GM13976 (cell line): Measurements from ENCODE around the gene VAV1.
A peak's percentile ranks its signal among the peaks of the same experiment; 100 is the strongest.
"Not testable (repeated sequence)": the region's sequence is repeated elsewhere in the genome, so short reads cannot be mapped to it uniquely, and the experiment has no call there.

ENCODE experiments used
- DNase-seq: peaks from one replicate; pipeline ENCODE4 v3.0.0; 2012; ENCODE audit warnings: low spot score
- CTCF ChIP-seq: IDR thresholded peaks from 2 replicates; pipeline ENCODE4 v1.5.1; 2012; ENCODE audit warnings: borderline replicate concordance, mild to moderate bottlenecking; ENCODE audit not compliant: insufficient read depth; ENCODE audit errors: extremely low read depth, missing control alignments, control extremely low read depth
- in situ Hi-C: fragments of 300-500 bp; cut with MboI; formaldehyde crosslinking; loops from one replicate; pipeline ENCODE4 v1.12.0; 2022; ENCODE audit warnings: low sequenced_read_pairs, mixed read lengths, inconsistent platforms; ENCODE audit not compliant: unreplicated experiment

The VAV1 gene

GRCh38 chr19:6752256-6753177 lies 20.0 kb upstream of the VAV1 start:
- no peak for TF ChIP-seq CTCF
- in situ Hi-C loops, result no loop called here
- peak; percentile 14 for DNase-seq

GRCh38 chr19:6753178-6754031 lies 19.1 kb upstream of the VAV1 start:
- DNase-seq, result peak; percentile 94
- in situ Hi-C loops, result no loop called here
- peak; percentile 68 for TF ChIP-seq CTCF

GRCh38 chr19:6754136-6754535 lies 18.4 kb upstream of the VAV1 start:
- no peak for TF ChIP-seq CTCF
- DNase-seq, result no peak
- in situ Hi-C loops, result no loop called here

- in situ Hi-C loops, result no loop called here
- no peak for TF ChIP-seq CTCF
- peak; percentile 18 for DNase-seq
These were observed 17.6 kb upstream of the VAV1 start for GRCh38 chr19:6754653-6755463.

- DNase-seq, result no peak
- TF ChIP-seq CTCF, result no peak
- in situ Hi-C loops, result no loop called here
These were observed 11.9 kb upstream of the VAV1 start for GRCh38 chr19:6760606-6761005.

GRCh38 chr19:6761053-6761676 lies 11.3 kb upstream of the VAV1 start:
- in situ Hi-C loops, result no loop called here
- peak; percentile 55 for DNase-seq
- no peak for TF ChIP-seq CTCF

- in situ Hi-C loops, DNase-seq: not testable (repeated sequence)
These were observed 10.2 kb upstream of the VAV1 start for GRCh38 chr19:6762253-6762797.
